Neural progenitor cell (in vitro differentiated cells): ENCODE data around the gene OR10G6. TPM values are rescaled to one million over a fixed set of nuclear protein-coding genes. Genes with fewer than 3 reads are reported as not detected.

Experiments
- total RNA-seq: library from RNA; depleted of rRNA; stranded (reverse); fragments of >200 nt; gene quantifications from 2 replicates; pipeline ENCODE4 v1.2.3, GENCODE V29; 2015; ENCODE audit warnings: low replicate concordance

Gene OR10G6
- total RNA-seq, 1 donor from 2014 or later: not detected

Other genes with a start within 250 kb of the OR10G6 start
- gene OR6X1, start 240.6 kb downstream of the OR10G6 start, total RNA-seq: not detected in 2 replicates
- gene OR6M1, start 188.8 kb downstream of the OR10G6 start, total RNA-seq: not detected in 2 replicates
- not detected in 2 replicates for gene TMEM225, start 109.5 kb downstream of the OR10G6 start, total RNA-seq
- not detected in 2 replicates for gene OR8D4, start 93.0 kb downstream of the OR10G6 start, total RNA-seq
- gene OR4D5, start 55.5 kb downstream of the OR10G6 start, total RNA-seq: not detected in 2 replicates
- not detected in 2 replicates for gene OR6T1, start 51.3 kb downstream of the OR10G6 start, total RNA-seq
- not detected in 2 replicates for gene OR10S1, start 17.4 kb downstream of the OR10G6 start, total RNA-seq
- gene OR10G4, start 17.8 kb upstream of the OR10G6 start, total RNA-seq: not detected in 2 replicates
- gene OR10G9, start 27.9 kb upstream of the OR10G6 start, total RNA-seq: not detected in 2 replicates
- gene OR10G8, start 31.6 kb upstream of the OR10G6 start, total RNA-seq: not detected in 2 replicates
- not detected in 2 replicates for gene OR10G7, start 46.2 kb upstream of the OR10G6 start, total RNA-seq
- 24.5 and 27.3 TPM in 2 replicates for gene VWA5A, start 120.3 kb upstream of the OR10G6 start, total RNA-seq
- not detected in 2 replicates for gene OR10D3, start 188.2 kb upstream of the OR10G6 start, total RNA-seq
- not detected in 2 replicates for gene OR8G1, start 245.9 kb upstream of the OR10G6 start, total RNA-seq